H9 (cell line): ENCODE results near the gene MYO1D. TPM values are rescaled to one million over a fixed set of nuclear protein-coding genes. Genes with fewer than 3 reads are reported as not detected.

Experiments
- DNase-seq: peaks from one replicate; pipeline ENCODE4 v3.0.0-alpha.2; 2017
- H2AFZ ChIP-seq: one replicate; pipeline ENCODE4 v1.6.1; 2013; ENCODE audit warnings: mild to moderate bottlenecking, low read length, control low read depth, moderate library complexity
- H2AK5ac ChIP-seq: 2 replicates; pipeline ENCODE4 v1.6.1; 2013; ENCODE audit warnings: low read length, control low read depth, mixed read lengths; ENCODE audit not compliant: insufficient read length
- H2BK120ac ChIP-seq: one replicate; pipeline ENCODE4 v1.6.1; 2013; ENCODE audit warnings: low read depth, mild to moderate bottlenecking, low read length, control low read depth, inconsistent platforms; ENCODE audit not compliant: poor library complexity, severe bottlenecking
- H2BK12ac ChIP-seq: 2 replicates; pipeline ENCODE4 v1.6.1; 2013; ENCODE audit warnings: low read length, control low read depth, mixed read lengths, low read depth; ENCODE audit not compliant: insufficient read length
- H2BK15ac ChIP-seq: 2 replicates; pipeline ENCODE4 v1.6.1; 2013; ENCODE audit warnings: low read depth, low read length, control low read depth
- H2BK20ac ChIP-seq: one replicate; pipeline ENCODE4 v1.6.1; 2013; ENCODE audit warnings: low read depth, mild to moderate bottlenecking, low read length, control low read depth, inconsistent platforms; ENCODE audit not compliant: poor library complexity, severe bottlenecking
- H2BK5ac ChIP-seq: 2 replicates; pipeline ENCODE4 v1.6.1; 2013; ENCODE audit warnings: low read length, control low read depth, mixed read lengths; ENCODE audit not compliant: insufficient read length
- H3K14ac ChIP-seq: 2 replicates; pipeline ENCODE4 v1.6.1; 2013; ENCODE audit warnings: low read length, control low read depth; ENCODE audit not compliant: insufficient read depth
- H3K18ac ChIP-seq: 2 replicates; pipeline ENCODE4 v1.6.1; 2013; ENCODE audit warnings: low read depth, mild to moderate bottlenecking, mixed read lengths, low read length, control low read depth; ENCODE audit not compliant: insufficient read length
- H3K23ac ChIP-seq: 2 replicates; pipeline ENCODE4 v1.6.1; 2013; ENCODE audit warnings: low read length, control low read depth, mixed read lengths, low read depth; ENCODE audit not compliant: insufficient read length
- H3K23me2 ChIP-seq: 2 replicates; pipeline ENCODE4 v1.6.1; 2013; ENCODE audit warnings: low read depth, mild to moderate bottlenecking, mixed read lengths, low read length, control low read depth; ENCODE audit not compliant: insufficient read length, poor library complexity, severe bottlenecking
- H3K27ac ChIP-seq: 2 replicates; pipeline ENCODE4 v1.5.1; 2013; ENCODE audit warnings: low read length, control low read depth, mixed read lengths, low read depth; ENCODE audit not compliant: insufficient read length
- H3K27me3 ChIP-seq: 2 replicates; pipeline ENCODE4 v1.6.1; 2013; ENCODE audit warnings: low read length, control low read depth, inconsistent platforms; ENCODE audit not compliant: insufficient read depth
- H3K4ac ChIP-seq: 2 replicates; pipeline ENCODE4 v1.6.1; 2013; ENCODE audit warnings: low read depth, mild to moderate bottlenecking, control low read depth, inconsistent platforms, low read length, moderate library complexity
- H3K4me1 ChIP-seq: 2 replicates; pipeline ENCODE4 v1.6.1; 2013; ENCODE audit warnings: low read length, control low read depth, inconsistent platforms; ENCODE audit not compliant: insufficient read depth
- H3K4me2 ChIP-seq: 2 replicates; pipeline ENCODE4 v1.6.1; 2013; ENCODE audit warnings: low read length, control low read depth, mixed read lengths; ENCODE audit not compliant: insufficient read length, insufficient read depth
- H3K56ac ChIP-seq: 2 replicates; pipeline ENCODE4 v1.6.1; 2013; ENCODE audit warnings: low read depth, mild to moderate bottlenecking, mixed read lengths, low read length, control low read depth; ENCODE audit not compliant: insufficient read length
- H3K79me1 ChIP-seq: 2 replicates; pipeline ENCODE4 v1.6.1; 2013; ENCODE audit warnings: low read depth, mild to moderate bottlenecking, moderate library complexity, low read length, control low read depth, inconsistent platforms; ENCODE audit not compliant: insufficient read depth, poor library complexity, severe bottlenecking
- H3K79me2 ChIP-seq: 2 replicates; pipeline ENCODE4 v1.6.1; 2013; ENCODE audit warnings: low read length, control low read depth, inconsistent platforms; ENCODE audit not compliant: insufficient read depth
- H3K9ac ChIP-seq: 2 replicates; pipeline ENCODE4 v1.6.1; 2013; ENCODE audit warnings: low read length, control low read depth, mixed read lengths; ENCODE audit not compliant: insufficient read length; ENCODE audit errors: extremely low read depth
- H3K9me3 ChIP-seq: one replicate; pipeline ENCODE4 v1.6.1; 2013; ENCODE audit warnings: low read depth, low read length, inconsistent platforms; ENCODE audit not compliant: control insufficient read depth
- H3T11ph ChIP-seq: one replicate; pipeline ENCODE4 v1.6.1; 2013; ENCODE audit warnings: mild to moderate bottlenecking, low read length, control low read depth, inconsistent platforms
- H4K20me1 ChIP-seq: one replicate; pipeline ENCODE4 v1.6.1; 2013; ENCODE audit not compliant: control insufficient read depth, insufficient read length, insufficient read depth
- H4K5ac ChIP-seq: 2 replicates; pipeline ENCODE4 v1.6.1; 2013; ENCODE audit warnings: low read depth, mild to moderate bottlenecking, mixed read lengths, low read length, control low read depth; ENCODE audit not compliant: insufficient read length
- H4K8ac ChIP-seq: replicated peaks from 2 replicates; pipeline ENCODE4 v1.6.1; 2013; ENCODE audit warnings: low read length, control low read depth, mixed read lengths, low read depth; ENCODE audit not compliant: insufficient read length
- H4K91ac ChIP-seq: 2 replicates; pipeline ENCODE4 v1.6.1; 2013; ENCODE audit warnings: low read depth, mild to moderate bottlenecking, moderate library complexity, mixed read lengths, low read length, control low read depth; ENCODE audit not compliant: insufficient read length
- H3K27ac Mint-ChIP-seq, 3 experiments: 2 replicates in 2 of 3; 3 replicates in 1 of 3; pipeline ENCODE4 v1.8.0; 2020 to 2021; ENCODE audit warnings: mixed read lengths in 3 of 3, mild to moderate bottlenecking in 1 of 3, moderate library complexity in 1 of 3
- H3K27me3 Mint-ChIP-seq: 2 replicates; pipeline ENCODE4 v1.8.0; 2021; ENCODE audit warnings: low read depth, mild to moderate bottlenecking, moderate library complexity, mixed read lengths
- H3K36me3 Mint-ChIP-seq, 3 experiments: 2 replicates in 2 of 3; 3 replicates in 1 of 3; pipeline ENCODE4 v1.8.0; 2020 to 2021; ENCODE audit warnings: low read depth in 3 of 3, mixed read lengths in 3 of 3; ENCODE audit not compliant: insufficient read depth in 1 of 3
- H3K4me1 Mint-ChIP-seq, 2 experiments: 2 replicates each; pipeline ENCODE4 v1.8.0; 2020; ENCODE audit warnings: mixed read lengths in 2 of 2
- H3K4me3 Mint-ChIP-seq, 2 experiments: 2 replicates in 1 of 2; 3 replicates in 1 of 2; pipeline ENCODE4 v1.8.0; 2020 to 2021; ENCODE audit warnings: mild to moderate bottlenecking in 2 of 2, mixed read lengths in 2 of 2, moderate library complexity in 1 of 2
- H3K9me3 Mint-ChIP-seq, 2 experiments: 2 replicates in 1 of 2; 3 replicates in 1 of 2; pipeline ENCODE4 v1.8.0; 2020; ENCODE audit warnings: mild to moderate bottlenecking in 2 of 2, mixed read lengths in 2 of 2, moderate library complexity in 1 of 2
- CTCF ChIP-seq: fragments of 200-600 bp; sonication (generic); conservative IDR thresholded peaks from 3 replicates; pipeline ENCODE4 v1.8.0; 2021; ENCODE audit warnings: antibody characterized with exemption, mild to moderate bottlenecking
- WGBS: extraction: QIAGEN DNeasy Blood & Tissue Kit; methylation state at CpG from one replicate; pipeline ENCODE4 v1.1.7; 2013; ENCODE audit warnings: missing lambda C conversion rate, low lambda C conversion rate, mixed read lengths; ENCODE audit not compliant: insufficient read length; ENCODE audit errors: extremely low coverage; 5-methylcytosine and 5-hydroxymethylcytosine counted together
- total RNA-seq: library from RNA; stranded (reverse); gene quantifications from 2 replicates; pipeline ENCODE4 v1.2.1, GENCODE V29; 2021

The MYO1D gene
- total RNA-seq, 1 experiment from 2014 or later: 19.0 TPM

GRCh38 chr17:32771396-32771795, 105.5 kb downstream of the MYO1D start:
- H3K14ac ChIP-seq: no peak overlapping the region
- no peak overlapping the region for H2BK20ac ChIP-seq
- no peak overlapping the region for H3K4ac ChIP-seq
- peaks cover 14% of the 10 kb centered on the region in 2 experiments for H3K4me1 Mint-ChIP-seq
- H3K56ac ChIP-seq: no peak overlapping the region
- H3K18ac ChIP-seq: no peak overlapping the region
- no peak overlapping the region for H3K4me2 ChIP-seq
- H3K79me1 ChIP-seq: no peaks in the 10 kb centered on the region
- no peak overlapping the region for H2AFZ ChIP-seq
- H4K20me1 ChIP-seq: no peaks in the 10 kb centered on the region
- no peaks in the 10 kb centered on the region for H3K23me2 ChIP-seq
- H3T11ph ChIP-seq: no peak overlapping the region
- H3K27me3 ChIP-seq: no peaks in the 10 kb centered on the region
- no peak for TF ChIP-seq CTCF
- no peak overlapping the region for H2BK12ac ChIP-seq
- no peak overlapping the region for H2BK15ac ChIP-seq
- H3K9me3 Mint-ChIP-seq: no peaks in the 10 kb centered on the region
- no CpG with 5 or more reads among the region's 2 CpGs for WGBS
- H3K79me2 ChIP-seq: no peaks in the 10 kb centered on the region
- no peak overlapping the region for H2BK120ac ChIP-seq
- peaks cover 2% of the 10 kb centered on the region; the same call in 1 of the 2 replicates for H3K4me1 ChIP-seq
- H3K27me3 Mint-ChIP-seq: no peaks in the 10 kb centered on the region
- peaks cover 4 to 8% (median 4%) of the 10 kb centered on the region in 3 experiments; a peak in 5 of 7 replicates for H3K36me3 Mint-ChIP-seq
- no peak overlapping the region for H3K23ac ChIP-seq
- no peak overlapping the region for H3K9ac ChIP-seq
- H4K8ac ChIP-seq: no peak overlapping the region
- H3K27ac Mint-ChIP-seq: no peak overlapping the region
- no peak overlapping the region for H3K27ac ChIP-seq
- no peak for DNase-seq
- no peak overlapping the region for H2BK5ac ChIP-seq
- H4K91ac ChIP-seq: no peak overlapping the region
- H3K9me3 ChIP-seq: no peaks in the 10 kb centered on the region
- H3K4me3 Mint-ChIP-seq: no peak overlapping the region
- no peak overlapping the region for H4K5ac ChIP-seq
- no peak overlapping the region for H2AK5ac ChIP-seq
